Neural cell (in vitro differentiated cells): ENCODE measurements around the gene CEP350. TPM values are rescaled to one million over a fixed set of nuclear protein-coding genes. Genes with fewer than 3 reads are reported as not detected.

ENCODE experiments used
- H2AFZ ChIP-seq: fragments of 200-600, 300-800 bp; sonication (generic), shearing (Covaris generic); 2 replicates; pipeline ENCODE4 v1.6.0; 2014; ENCODE audit warnings: low read depth, mild to moderate bottlenecking, antibody characterized with exemption, low read length, moderate library complexity
- H3F3A ChIP-seq: fragments of 200-600 bp; shearing (Covaris generic); 2 replicates; pipeline ENCODE4 v1.6.1; 2016; ENCODE audit warnings: mild to moderate bottlenecking, moderate library complexity, mixed read lengths, antibody characterized with exemption, low read length; ENCODE audit not compliant: insufficient read depth, poor library complexity, severe bottlenecking
- H3K27ac ChIP-seq: fragments of 200-600, 300-800 bp; sonication (generic), shearing (Covaris generic); 2 replicates; pipeline ENCODE4 v1.5.1; 2014; ENCODE audit warnings: mild to moderate bottlenecking, low read length, moderate library complexity
- H3K27me3 ChIP-seq: fragments of 300-800, 200-600 bp; sonication (generic), shearing (Covaris generic); 2 replicates; pipeline ENCODE4 v1.6.0; 2014; ENCODE audit warnings: mild to moderate bottlenecking, low read depth, low read length, moderate library complexity; ENCODE audit not compliant: insufficient read depth
- H3K36me3 ChIP-seq: fragments of 300-800, 200-600 bp; sonication (generic), shearing (Covaris generic); 2 replicates; pipeline ENCODE4 v1.5.1; 2014; ENCODE audit warnings: mild to moderate bottlenecking, antibody characterized with exemption, low read length, moderate library complexity; ENCODE audit not compliant: insufficient read depth
- H3K4me2 ChIP-seq: fragments of 300-800, 200-600 bp; sonication (generic), shearing (Covaris generic); 2 replicates; pipeline ENCODE4 v1.6.0; 2014; ENCODE audit warnings: mild to moderate bottlenecking, low read length
- H3K4me3 ChIP-seq: fragments of 300-800, 200-600 bp; sonication (generic), shearing (Covaris generic); 2 replicates; pipeline ENCODE4 v1.5.1; 2014; ENCODE audit warnings: mild to moderate bottlenecking, low read length, moderate library complexity
- H3K79me2 ChIP-seq: fragments of 200-600 bp; shearing (Covaris generic); replicated peaks from 2 replicates; pipeline ENCODE4 v1.6.0; 2014; ENCODE audit warnings: mild to moderate bottlenecking, low read length, moderate library complexity; ENCODE audit not compliant: insufficient read depth
- H3K9ac ChIP-seq: fragments of 300-800, 200-600 bp; sonication (generic), shearing (Covaris generic); 2 replicates; pipeline ENCODE4 v1.6.1; 2016; ENCODE audit warnings: mild to moderate bottlenecking, low read length, mixed read lengths
- H3K9me2 ChIP-seq: fragments of 200-600 bp; shearing (Covaris generic); 2 replicates; pipeline ENCODE4 v1.6.1; 2016; ENCODE audit warnings: mild to moderate bottlenecking, low read length, mixed read lengths; ENCODE audit not compliant: insufficient read depth
- H3K9me3 ChIP-seq: fragments of 200-600, 300-800 bp; sonication (generic), shearing (Covaris generic); 2 replicates; pipeline ENCODE4 v1.6.1; 2016; ENCODE audit warnings: mild to moderate bottlenecking, mixed run types, low read length, moderate library complexity, mixed read lengths
- H4K20me1 ChIP-seq: fragments of 200-600 bp; shearing (Covaris generic); 2 replicates; pipeline ENCODE4 v1.6.1; 2016; ENCODE audit warnings: mild to moderate bottlenecking, mixed run types; ENCODE audit not compliant: insufficient read depth
- EP300 ChIP-seq: fragments of 450-650 bp; conservative IDR thresholded peaks from 2 replicates; pipeline ENCODE4 v1.6.1; 2014; ENCODE audit warnings: antibody characterized with exemption, mild to moderate bottlenecking, moderate library complexity; ENCODE audit not compliant: poor library complexity, severe bottlenecking
- EZH2 ChIP-seq: fragments of 200-600, 300-800 bp; shearing (Covaris generic), sonication (generic); IDR thresholded peaks from 2 replicates; pipeline ENCODE4 v1.6.1; 2014; ENCODE audit warnings: antibody characterized with exemption, low read length, borderline replicate concordance, mild to moderate bottlenecking; ENCODE audit not compliant: insufficient read depth, poor library complexity, severe bottlenecking
- MXI1 ChIP-seq: fragments of 450-650 bp; conservative IDR thresholded peaks from 2 replicates; pipeline ENCODE4 v1.6.1; 2014; ENCODE audit warnings: antibody characterized with exemption, mild to moderate bottlenecking; ENCODE audit not compliant: poor library complexity, severe bottlenecking
- POLR2AphosphoS5 ChIP-seq: IDR thresholded peaks from 2 replicates; pipeline ENCODE4 v1.6.1; 2012
- RAD21 ChIP-seq: fragments of 450-650 bp; conservative IDR thresholded peaks from 2 replicates; pipeline ENCODE4 v1.6.1; 2014; ENCODE audit warnings: antibody characterized with exemption, mild to moderate bottlenecking, moderate library complexity
- SMC3 ChIP-seq: fragments of 450-650 bp; conservative IDR thresholded peaks from 2 replicates; pipeline ENCODE4 v1.6.1; 2014; ENCODE audit warnings: antibody characterized with exemption, mild to moderate bottlenecking, moderate library complexity; ENCODE audit not compliant: poor library complexity
- TAF1 ChIP-seq: IDR thresholded peaks from 2 replicates; pipeline ENCODE4 v1.6.1; 2012; ENCODE audit warnings: low read depth
- polyA plus RNA-seq: library from polyadenylated mRNA; depleted of rRNA; stranded (reverse); fragments of >200 nt; gene quantifications from 2 replicates; pipeline ENCODE4 v1.2.3, GENCODE V29; 2014
- TF ChIP-seq, protein P1 (sequence below): IDR thresholded peaks from 2 replicates; pipeline ENCODE4 v1.6.1; 2012; ENCODE audit warnings: borderline replicate concordance
- TF ChIP-seq, protein P2 (sequence below): fragments of 450-650 bp; IDR thresholded peaks from 2 replicates; pipeline ENCODE4 v1.5.1; 2014; ENCODE audit warnings: antibody characterized with exemption, mild to moderate bottlenecking, moderate library complexity; ENCODE audit not compliant: poor library complexity, severe bottlenecking

The CEP350 gene
- polyA plus RNA-seq, 1 donor from 2014 or later = 28.1 TPM

DNA sequence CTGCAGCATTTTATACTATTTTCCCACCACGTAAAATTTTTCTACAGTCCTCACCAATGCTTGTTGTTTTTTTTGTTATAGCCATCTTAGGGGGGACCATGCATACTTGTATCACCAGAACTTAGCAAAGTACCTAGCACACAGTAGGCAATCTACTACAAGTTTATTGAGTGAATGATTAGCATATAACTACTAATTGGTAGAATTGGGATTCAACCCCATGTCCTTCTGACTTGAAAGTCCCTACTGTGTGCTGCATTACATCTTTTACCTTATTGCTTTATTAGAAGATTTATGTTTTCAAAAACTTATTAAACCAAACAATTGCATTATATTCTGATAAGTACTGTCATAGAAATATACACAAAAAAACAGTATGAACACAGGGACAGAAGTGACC, 92.1 kb downstream of the CEP350 start:
- H3K36me3 ChIP-seq = peaks cover 18% of the 10 kb centered on the region
- TF ChIP-seq RAD21 = no peak
- TF ChIP-seq MXI1 = no peak
- no peak for TF ChIP-seq SMC3
- no peak for TF ChIP-seq POLR2AphosphoS5
- TF ChIP-seq EP300 = no peak
- TF ChIP-seq, protein P1, sequence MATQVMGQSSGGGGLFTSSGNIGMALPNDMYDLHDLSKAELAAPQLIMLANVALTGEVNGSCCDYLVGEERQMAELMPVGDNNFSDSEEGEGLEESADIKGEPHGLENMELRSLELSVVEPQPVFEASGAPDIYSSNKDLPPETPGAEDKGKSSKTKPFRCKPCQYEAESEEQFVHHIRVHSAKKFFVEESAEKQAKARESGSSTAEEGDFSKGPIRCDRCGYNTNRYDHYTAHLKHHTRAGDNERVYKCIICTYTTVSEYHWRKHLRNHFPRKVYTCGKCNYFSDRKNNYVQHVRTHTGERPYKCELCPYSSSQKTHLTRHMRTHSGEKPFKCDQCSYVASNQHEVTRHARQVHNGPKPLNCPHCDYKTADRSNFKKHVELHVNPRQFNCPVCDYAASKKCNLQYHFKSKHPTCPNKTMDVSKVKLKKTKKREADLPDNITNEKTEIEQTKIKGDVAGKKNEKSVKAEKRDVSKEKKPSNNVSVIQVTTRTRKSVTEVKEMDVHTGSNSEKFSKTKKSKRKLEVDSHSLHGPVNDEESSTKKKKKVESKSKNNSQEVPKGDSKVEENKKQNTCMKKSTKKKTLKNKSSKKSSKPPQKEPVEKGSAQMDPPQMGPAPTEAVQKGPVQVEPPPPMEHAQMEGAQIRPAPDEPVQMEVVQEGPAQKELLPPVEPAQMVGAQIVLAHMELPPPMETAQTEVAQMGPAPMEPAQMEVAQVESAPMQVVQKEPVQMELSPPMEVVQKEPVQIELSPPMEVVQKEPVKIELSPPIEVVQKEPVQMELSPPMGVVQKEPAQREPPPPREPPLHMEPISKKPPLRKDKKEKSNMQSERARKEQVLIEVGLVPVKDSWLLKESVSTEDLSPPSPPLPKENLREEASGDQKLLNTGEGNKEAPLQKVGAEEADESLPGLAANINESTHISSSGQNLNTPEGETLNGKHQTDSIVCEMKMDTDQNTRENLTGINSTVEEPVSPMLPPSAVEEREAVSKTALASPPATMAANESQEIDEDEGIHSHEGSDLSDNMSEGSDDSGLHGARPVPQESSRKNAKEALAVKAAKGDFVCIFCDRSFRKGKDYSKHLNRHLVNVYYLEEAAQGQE = no peak
- TF ChIP-seq, protein P2, sequence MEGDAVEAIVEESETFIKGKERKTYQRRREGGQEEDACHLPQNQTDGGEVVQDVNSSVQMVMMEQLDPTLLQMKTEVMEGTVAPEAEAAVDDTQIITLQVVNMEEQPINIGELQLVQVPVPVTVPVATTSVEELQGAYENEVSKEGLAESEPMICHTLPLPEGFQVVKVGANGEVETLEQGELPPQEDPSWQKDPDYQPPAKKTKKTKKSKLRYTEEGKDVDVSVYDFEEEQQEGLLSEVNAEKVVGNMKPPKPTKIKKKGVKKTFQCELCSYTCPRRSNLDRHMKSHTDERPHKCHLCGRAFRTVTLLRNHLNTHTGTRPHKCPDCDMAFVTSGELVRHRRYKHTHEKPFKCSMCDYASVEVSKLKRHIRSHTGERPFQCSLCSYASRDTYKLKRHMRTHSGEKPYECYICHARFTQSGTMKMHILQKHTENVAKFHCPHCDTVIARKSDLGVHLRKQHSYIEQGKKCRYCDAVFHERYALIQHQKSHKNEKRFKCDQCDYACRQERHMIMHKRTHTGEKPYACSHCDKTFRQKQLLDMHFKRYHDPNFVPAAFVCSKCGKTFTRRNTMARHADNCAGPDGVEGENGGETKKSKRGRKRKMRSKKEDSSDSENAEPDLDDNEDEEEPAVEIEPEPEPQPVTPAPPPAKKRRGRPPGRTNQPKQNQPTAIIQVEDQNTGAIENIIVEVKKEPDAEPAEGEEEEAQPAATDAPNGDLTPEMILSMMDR = no peak
- no peak for TF ChIP-seq TAF1
- TF ChIP-seq EZH2 = no peak

DNA sequence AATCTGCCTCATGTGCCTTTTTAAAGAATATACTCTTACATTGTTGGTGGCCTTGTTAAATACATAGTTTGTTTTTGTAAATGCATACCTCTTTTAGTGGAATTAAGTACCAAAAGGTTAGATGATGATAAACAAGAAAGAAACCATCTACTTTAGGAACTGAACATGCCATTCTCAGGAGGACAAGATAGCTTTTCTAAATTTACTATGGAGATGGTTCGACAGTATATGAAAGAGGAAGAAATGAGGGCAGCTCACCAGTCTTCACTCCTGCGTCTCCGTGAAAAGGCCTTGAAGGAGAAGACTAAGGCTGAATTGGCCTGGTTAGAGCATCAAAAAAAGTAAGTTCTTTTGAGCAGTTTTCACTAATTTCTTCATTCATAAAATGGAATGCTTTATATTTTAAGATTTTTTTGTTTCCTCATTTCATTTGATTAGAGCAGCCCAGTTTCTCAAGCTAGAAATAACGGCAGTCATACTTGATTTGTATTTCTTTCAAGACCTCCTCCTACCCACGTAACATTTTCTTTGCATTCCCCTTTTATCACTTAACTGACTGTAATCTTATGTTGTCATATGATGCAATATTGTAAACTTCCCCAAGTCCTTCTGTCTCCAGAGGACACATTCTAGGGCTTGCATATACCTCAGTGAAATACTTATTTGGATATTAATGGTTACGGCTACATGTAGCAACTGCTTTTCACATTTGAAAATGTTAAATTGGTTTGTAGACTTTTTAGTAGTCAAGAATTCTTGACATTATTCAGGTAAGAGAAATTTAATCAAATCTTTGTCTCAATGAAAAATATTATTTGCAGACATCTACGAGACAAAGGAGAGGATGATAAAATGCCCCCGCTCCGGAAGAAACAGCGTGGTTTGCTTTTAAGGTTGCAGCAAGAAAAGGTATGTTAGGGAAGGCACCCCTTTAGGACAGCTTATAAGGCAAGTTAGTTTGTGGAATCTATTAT, 99.3 kb downstream of the CEP350 start:
- H4K20me1 ChIP-seq = no peaks in the 10 kb centered on the region
- H3K9ac ChIP-seq = no peak overlapping the region
- peaks cover 19% of the 10 kb centered on the region for H3K36me3 ChIP-seq
- no peaks in the 10 kb centered on the region for H3K9me2 ChIP-seq
- no peaks in the 10 kb centered on the region for H3K27me3 ChIP-seq
- H3K79me2 ChIP-seq = no peaks in the 10 kb centered on the region
- H3K9me3 ChIP-seq = no peaks in the 10 kb centered on the region
- H3F3A ChIP-seq = no peaks in the 10 kb centered on the region
- H2AFZ ChIP-seq = no peak overlapping the region
- no peak overlapping the region for H3K27ac ChIP-seq
- no peak for TF ChIP-seq EP300
- H3K4me2 ChIP-seq = no peak overlapping the region
- no peak overlapping the region for H3K4me3 ChIP-seq

More for the DNA sequence above, 92.1 kb downstream of the CEP350 start:
- no peak overlapping the region for H3K27ac ChIP-seq
- no peak overlapping the region for H3K4me3 ChIP-seq
- H3K9me3 ChIP-seq = no peaks in the 10 kb centered on the region
- H3K4me2 ChIP-seq = no peak overlapping the region
- H3K9ac ChIP-seq = no peak overlapping the region
- H3K9me2 ChIP-seq = no peaks in the 10 kb centered on the region
- H3K27me3 ChIP-seq = no peaks in the 10 kb centered on the region
- no peaks in the 10 kb centered on the region for H3F3A ChIP-seq
- H2AFZ ChIP-seq = no peak overlapping the region
- H4K20me1 ChIP-seq = no peaks in the 10 kb centered on the region
- no peaks in the 10 kb centered on the region for H3K79me2 ChIP-seq
